IPS-NIHi11 (cell line): ENCODE results near the gene CNPY3.

Source experiments
- DNase-seq: peaks from one replicate; pipeline ENCODE4 v3.0.0; 2012; ENCODE audit warnings: mixed read lengths, low spot score

Gene CNPY3

GRCh38 chr6:42981836-42982235 lies 52.6 kb downstream of the CNPY3 start:
- DNase-seq, result no peak

GRCh38 chr6:42984001-42984923 lies 55.0 kb downstream of the CNPY3 start, which contains the start of gene PPP2R5D:
TSS of gene PPP2R5D (plus strand) at chr6:42984570. CDS start at chr6:42984678, 108 bp downstream.
- DNase-seq, result peak; percentile 97

GRCh38 chr6:42984924-42985475 lies 55.7 kb downstream of the CNPY3 start:
- peak; percentile 39 for DNase-seq

- DNase-seq, result no peak
Observed at GRCh38 chr6:42987533-42988451, 58.5 kb downstream of the CNPY3 start.

- DNase-seq, result no peak
Observed at GRCh38 chr6:42988486-42989020, 59.3 kb downstream of the CNPY3 start.
